Stimulated activated CD8-positive, alpha-beta memory T cell treated with anti-CD3 and anti-CD28 coated beads, Interleukin-12 subunit alpha, Interleukin-12 subunit beta, amount 100 ng/mL, for 24 hours (primary cell): Measurements from ENCODE around the gene FCER2.
A peak's percentile ranks its signal among the peaks of the same experiment; 100 is the strongest.

Source experiments
- DNase-seq: peaks from one replicate; pipeline ENCODE4 v3.0.0-alpha.2; 2020; ENCODE audit errors: extremely low read depth

The FCER2 gene

GRCh38 chr19:7701049-7701653 is 780 bp downstream of the FCER2 start:
- no peak for DNase-seq

GRCh38 chr19:7699417-7700401 is 2.2 kb downstream of the FCER2 start:
- DNase-seq, result no peak

GRCh38 chr19:7699003-7699402 is 2.9 kb downstream of the FCER2 start:
- no peak for DNase-seq

- DNase-seq, result no peak
Observed at GRCh38 chr19:7698583-7698982, 3.3 kb downstream of the FCER2 start.

GRCh38 chr19:7697721-7698287 is 4.1 kb downstream of the FCER2 start:
- no peak for DNase-seq

GRCh38 chr19:7694499-7694898 is 7.4 kb downstream of the FCER2 start:
- no peak for DNase-seq

GRCh38 chr19:7692417-7693088 is 9.4 kb downstream of the FCER2 start:
- DNase-seq, result no peak

GRCh38 chr19:7691497-7691896 is 10.4 kb downstream of the FCER2 start:
- DNase-seq, result no peak

- no peak for DNase-seq
Observed at GRCh38 chr19:7690779-7691258, 11.1 kb downstream of the FCER2 start.

- DNase-seq, result no peak
Observed at GRCh38 chr19:7689165-7689564, 12.8 kb downstream of the FCER2 start.

GRCh38 chr19:7687177-7687576 is 14.8 kb downstream of the FCER2 start:
- no peak for DNase-seq

- no peak for DNase-seq
Observed at GRCh38 chr19:7685546-7686445, 16.1 kb downstream of the FCER2 start.

- no peak for DNase-seq
Observed at GRCh38 chr19:7682175-7682855, 19.6 kb downstream of the FCER2 start.

- peak; percentile 71 for DNase-seq
Observed at GRCh38 chr19:7681340-7682174, 20.4 kb downstream of the FCER2 start.

- peak; percentile 60 for DNase-seq
Observed at GRCh38 chr19:7680606-7681339, 21.2 kb downstream of the FCER2 start, which contains the start of gene TRAPPC5. TSS of gene TRAPPC5 (plus strand) at chr19:7680833. CDS start at chr19:7682254, 1,421 bp downstream.

- DNase-seq, result no peak
Observed at GRCh38 chr19:7679771-7680605, 21.9 kb downstream of the FCER2 start.

GRCh38 chr19:7678971-7679751 is 22.8 kb downstream of the FCER2 start:
- no peak for DNase-seq
